ENCODE measurements around the gene GPNMB.

Gene GPNMB

DNA sequence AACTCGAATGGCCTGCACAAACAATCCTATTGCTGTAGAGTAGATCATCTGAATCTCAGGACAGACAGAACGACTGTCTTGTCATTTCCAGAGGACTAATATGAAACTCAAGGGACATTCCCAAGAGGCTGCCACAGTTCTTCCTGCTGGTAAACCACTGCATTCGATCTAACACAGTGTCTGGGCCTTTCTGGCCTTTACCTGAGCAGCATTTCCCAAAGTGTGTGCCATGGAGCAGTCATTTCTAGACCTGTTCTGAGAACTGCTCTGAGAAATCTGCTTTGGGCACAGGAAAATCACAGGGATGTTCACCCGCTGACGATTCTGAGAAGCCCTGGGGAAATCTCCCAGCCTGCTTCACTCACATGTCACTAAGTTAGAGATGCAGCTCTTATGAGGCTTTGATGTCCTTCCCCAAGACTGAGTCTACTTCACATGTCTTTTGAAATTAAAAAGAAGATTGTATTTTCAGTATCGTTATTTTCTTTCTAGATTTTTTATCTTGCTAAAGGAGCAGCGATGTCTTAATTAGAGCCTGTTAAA, 18.4 kb downstream of the GPNMB start:
- H3K4me3 ChIP-seq (ENCODE audit: control insufficient read depth, low read depth, low read length) = no peak overlapping the region
- TF ChIP-seq, protein P1, sequence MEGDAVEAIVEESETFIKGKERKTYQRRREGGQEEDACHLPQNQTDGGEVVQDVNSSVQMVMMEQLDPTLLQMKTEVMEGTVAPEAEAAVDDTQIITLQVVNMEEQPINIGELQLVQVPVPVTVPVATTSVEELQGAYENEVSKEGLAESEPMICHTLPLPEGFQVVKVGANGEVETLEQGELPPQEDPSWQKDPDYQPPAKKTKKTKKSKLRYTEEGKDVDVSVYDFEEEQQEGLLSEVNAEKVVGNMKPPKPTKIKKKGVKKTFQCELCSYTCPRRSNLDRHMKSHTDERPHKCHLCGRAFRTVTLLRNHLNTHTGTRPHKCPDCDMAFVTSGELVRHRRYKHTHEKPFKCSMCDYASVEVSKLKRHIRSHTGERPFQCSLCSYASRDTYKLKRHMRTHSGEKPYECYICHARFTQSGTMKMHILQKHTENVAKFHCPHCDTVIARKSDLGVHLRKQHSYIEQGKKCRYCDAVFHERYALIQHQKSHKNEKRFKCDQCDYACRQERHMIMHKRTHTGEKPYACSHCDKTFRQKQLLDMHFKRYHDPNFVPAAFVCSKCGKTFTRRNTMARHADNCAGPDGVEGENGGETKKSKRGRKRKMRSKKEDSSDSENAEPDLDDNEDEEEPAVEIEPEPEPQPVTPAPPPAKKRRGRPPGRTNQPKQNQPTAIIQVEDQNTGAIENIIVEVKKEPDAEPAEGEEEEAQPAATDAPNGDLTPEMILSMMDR (conservative IDR thresholded peaks at IDR 0.05; ENCODE audit: control insufficient read depth, insufficient read depth, low read depth, low read length) = no peak
- no peak for DNase-seq (ENCODE audit: low read depth)

DNA sequence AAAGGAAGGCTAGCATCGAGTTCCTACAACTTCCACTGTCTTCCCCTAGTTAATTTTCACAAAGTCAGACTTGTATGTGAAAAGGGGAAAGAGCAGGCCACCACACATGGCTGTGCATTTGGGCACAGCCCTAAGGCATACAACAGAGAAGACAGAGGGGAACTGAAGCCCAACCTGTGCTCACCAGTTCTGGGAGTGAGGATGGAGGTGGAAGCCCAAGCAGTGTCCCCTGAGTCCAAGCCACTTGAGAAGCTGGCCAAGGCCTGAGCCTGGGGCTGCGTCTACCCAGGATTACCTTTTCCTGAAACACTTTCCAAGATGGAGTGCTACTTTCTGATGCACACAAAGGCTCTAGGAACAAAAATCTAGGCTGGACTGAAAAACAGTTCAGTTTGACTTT, 20.3 kb downstream of the GPNMB start:
- no peak overlapping the region for H3K4me3 ChIP-seq (ENCODE audit: control insufficient read depth, low read depth, low read length)
- TF ChIP-seq, protein P1 (conservative IDR thresholded peaks at IDR 0.05; ENCODE audit: control insufficient read depth, insufficient read depth, low read depth, low read length) = no peak
- DNase-seq (ENCODE audit: low read depth) = no peak

DNA sequence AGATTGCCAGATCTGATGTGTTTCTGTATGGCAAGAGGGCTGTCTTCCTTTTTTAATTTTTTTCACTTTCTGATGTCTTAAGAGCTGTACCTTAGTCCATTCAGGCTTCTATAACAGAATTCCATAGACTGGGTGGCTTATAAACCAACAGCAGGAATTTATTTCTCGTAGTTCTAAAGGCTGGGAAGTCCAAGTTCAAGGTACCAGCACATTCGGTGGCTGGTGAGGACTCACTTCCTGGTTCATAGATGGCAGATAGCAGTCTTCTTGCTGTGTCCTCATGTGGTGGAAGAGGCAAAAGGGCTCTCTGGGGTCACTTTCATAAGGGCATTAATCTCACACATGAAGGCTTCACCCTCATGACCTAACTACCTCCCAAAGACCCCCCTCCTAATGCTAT, 20.8 kb downstream of the GPNMB start:
- no peak overlapping the region for H3K4me3 ChIP-seq (ENCODE audit: control insufficient read depth, low read depth, low read length)
- TF ChIP-seq, protein P1 (conservative IDR thresholded peaks at IDR 0.05; ENCODE audit: control insufficient read depth, insufficient read depth, low read depth, low read length) = no peak
- no peak for DNase-seq (ENCODE audit: low read depth)

DNA sequence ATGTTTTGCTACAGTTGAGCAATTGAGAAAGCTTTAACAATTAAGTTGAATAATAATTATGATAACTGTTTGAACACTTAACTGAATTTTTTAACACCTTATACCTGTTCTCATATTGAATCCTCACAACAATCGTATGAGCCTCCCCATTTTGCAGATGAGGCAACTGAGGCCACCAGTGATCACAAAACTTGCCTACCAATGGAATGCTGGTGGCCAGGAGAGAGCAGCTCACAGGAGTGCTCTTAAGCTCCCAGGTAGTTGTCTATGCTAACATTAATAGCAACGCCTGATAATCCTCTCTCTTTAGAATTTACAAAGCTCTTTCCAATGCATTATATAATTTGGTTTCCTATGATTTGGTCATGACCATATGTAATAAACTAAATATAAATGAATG, 21.6 kb downstream of the GPNMB start:
- no peak overlapping the region for H3K4me3 ChIP-seq (ENCODE audit: control insufficient read depth, low read depth, low read length)
- no peak for DNase-seq (ENCODE audit: low read depth)
- TF ChIP-seq, protein P1 (conservative IDR thresholded peaks at IDR 0.05; ENCODE audit: control insufficient read depth, insufficient read depth, low read depth, low read length) = no peak

DNA sequence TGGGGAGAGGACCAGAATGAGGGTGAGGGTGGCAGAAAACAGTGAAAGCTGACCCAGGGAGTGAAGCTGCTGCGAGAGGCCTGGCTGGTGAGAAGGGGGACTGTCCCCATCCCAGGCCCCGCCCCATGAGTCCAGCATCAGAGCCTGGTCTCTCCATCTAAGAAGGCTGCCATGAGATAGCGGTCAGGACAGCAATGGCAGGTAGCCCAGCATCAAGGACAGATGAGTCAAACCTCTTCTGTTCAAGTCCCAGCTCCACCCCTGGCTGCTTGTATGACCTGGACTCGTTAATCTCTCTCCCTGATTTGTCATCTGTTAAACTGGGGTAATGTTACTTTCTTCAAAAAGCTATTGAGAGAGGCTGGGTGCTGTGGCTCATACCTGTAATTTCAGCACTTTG, 22.2 kb downstream of the GPNMB start:
- TF ChIP-seq, protein P1 (conservative IDR thresholded peaks at IDR 0.05; ENCODE audit: control insufficient read depth, insufficient read depth, low read depth, low read length) = no peak
- no peak overlapping the region for H3K4me3 ChIP-seq (ENCODE audit: control insufficient read depth, low read depth, low read length)
- DNase-seq (ENCODE audit: low read depth) = no peak

DNA sequence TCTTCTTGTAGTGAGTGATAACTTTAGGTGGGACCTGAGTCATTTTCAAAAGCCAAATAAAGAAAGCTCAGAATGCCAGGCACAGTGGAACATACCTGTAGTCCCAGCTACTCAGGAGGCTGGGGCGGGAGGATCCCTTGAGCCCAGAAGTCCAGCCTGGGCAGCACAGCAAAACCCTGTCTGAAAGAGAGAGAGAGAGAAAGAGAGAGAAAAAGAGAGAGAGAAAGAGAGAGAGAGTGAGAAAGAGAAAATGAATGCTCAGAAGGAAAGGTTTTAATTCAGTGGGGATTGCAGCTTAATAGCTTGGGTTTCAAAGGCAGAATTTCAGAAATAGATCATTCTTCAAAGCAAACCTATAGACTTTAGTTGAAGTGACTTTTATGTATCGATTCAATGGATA, 25.7 kb downstream of the GPNMB start:
- TF ChIP-seq, protein P1 (conservative IDR thresholded peaks at IDR 0.05; ENCODE audit: control insufficient read depth, insufficient read depth, low read depth, low read length) = no peak
- H3K4me3 ChIP-seq (ENCODE audit: control insufficient read depth, low read depth, low read length) = no peak overlapping the region
- no peak for DNase-seq (ENCODE audit: low read depth)

DNA sequence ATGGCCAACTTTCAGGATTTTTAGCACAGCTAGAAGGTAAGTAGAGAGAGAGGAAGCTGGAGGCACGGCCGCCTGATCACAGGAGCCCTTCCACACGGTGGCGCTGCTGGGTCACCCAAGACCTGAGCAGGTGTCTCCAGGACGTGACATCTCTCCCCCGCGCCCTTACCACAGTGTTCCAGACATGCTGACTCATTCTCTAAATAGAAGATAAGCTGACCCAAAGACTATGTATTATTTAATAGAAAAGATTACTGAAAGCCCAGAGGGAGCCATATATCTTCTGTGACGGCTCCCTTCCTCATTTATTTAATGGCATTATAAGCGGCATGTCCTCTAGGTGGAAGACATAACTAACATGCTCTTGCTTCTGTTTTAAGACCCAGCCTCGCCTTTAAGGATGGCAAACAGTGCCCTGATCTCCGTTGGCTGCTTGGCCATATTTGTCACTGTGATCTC, 26.6 kb downstream of the GPNMB start:
- no peak overlapping the region for H3K4me3 ChIP-seq (ENCODE audit: control insufficient read depth, low read depth, low read length)
- TF ChIP-seq, protein P1 (conservative IDR thresholded peaks at IDR 0.05; ENCODE audit: control insufficient read depth, insufficient read depth, low read depth, low read length) = peak; percentile 80

More for the DNA sequence above, 26.6 kb downstream of the GPNMB start:
- DNase-seq (ENCODE audit: low read depth) = peak; percentile 82
